DND-41 (cell line): Measurements from ENCODE around the gene TBCE.

ENCODE experiments used
- ATAC-seq: fragments of 200-7000 bp; cut with Tn5 transposase; 3 replicates; pipeline ENCODE4 v1.9.1; 2021; ENCODE audit warnings: low read depth; ENCODE audit not compliant: insufficient read depth
- DNase-seq: peaks from one replicate; pipeline ENCODE4 v3.0.0-alpha.2; 2020
- H2AFZ ChIP-seq: 2 replicates; pipeline ENCODE4 v1.6.0; 2012; ENCODE audit warnings: low read depth, low read length
- H3K27ac ChIP-seq: 2 replicates; pipeline ENCODE4 v1.5.1; 2012; ENCODE audit warnings: low read length, inconsistent platforms
- H3K27me3 ChIP-seq: fragments of 200-600 bp; sonication (generic); 2 replicates; pipeline ENCODE4 v1.6.0; 2012; ENCODE audit warnings: low read length, mild to moderate bottlenecking, inconsistent platforms; ENCODE audit not compliant: insufficient read depth, poor library complexity
- H3K36me3 ChIP-seq: 2 replicates; pipeline ENCODE4 v1.5.1; 2012; ENCODE audit warnings: low read length, inconsistent platforms; ENCODE audit not compliant: insufficient read depth
- H3K4me1 ChIP-seq: 2 replicates; pipeline ENCODE4 v1.5.1; 2012; ENCODE audit warnings: mild to moderate bottlenecking, low read length; ENCODE audit not compliant: insufficient read depth
- H3K4me2 ChIP-seq: 2 replicates; pipeline ENCODE4 v1.6.0; 2012; ENCODE audit warnings: mild to moderate bottlenecking, moderate library complexity, low read length, inconsistent platforms; ENCODE audit not compliant: insufficient read depth
- H3K4me3 ChIP-seq, 2 experiments: fragments of 200-600 bp in 1 of 2; shearing (Covaris generic) in 1 of 2; 2 replicates each; pipeline ENCODE4 v1.5.1; 2012 to 2016; ENCODE audit warnings: inconsistent platforms in 2 of 2, low read length in 2 of 2, mild to moderate bottlenecking in 2 of 2, low read depth in 1 of 2, moderate library complexity in 1 of 2
- H3K79me2 ChIP-seq: 2 replicates; pipeline ENCODE4 v1.6.0; 2012; ENCODE audit warnings: low read length, inconsistent platforms; ENCODE audit not compliant: insufficient read depth
- H3K9ac ChIP-seq: 2 replicates; pipeline ENCODE4 v1.6.0; 2012; ENCODE audit warnings: low read depth, mild to moderate bottlenecking, inconsistent platforms, low read length, moderate library complexity
- H3K9me3 ChIP-seq: 2 replicates; pipeline ENCODE4 v1.5.1; 2012; ENCODE audit warnings: low read length, moderate library complexity, mild to moderate bottlenecking, inconsistent platforms; ENCODE audit not compliant: insufficient read depth, severe bottlenecking
- H4K20me1 ChIP-seq: 2 replicates; pipeline ENCODE4 v1.6.0; 2012; ENCODE audit warnings: low read length; ENCODE audit not compliant: insufficient read depth
- CTCF ChIP-seq: IDR thresholded peaks from 2 replicates; pipeline ENCODE4 v1.5.1; 2012; ENCODE audit warnings: borderline replicate concordance, low read length, moderate library complexity, mild to moderate bottlenecking; ENCODE audit not compliant: poor library complexity, severe bottlenecking; ENCODE audit errors: extremely low read depth
- EZH2 ChIP-seq: IDR thresholded peaks from 3 replicates; pipeline ENCODE4 v1.6.1; 2012; ENCODE audit warnings: borderline replicate concordance, low read depth, mild to moderate bottlenecking, moderate library complexity, low read length, inconsistent platforms; ENCODE audit not compliant: severe bottlenecking

TBCE gene

GRCh38 chr1:235426143-235426542 lies 58.9 kb downstream of the TBCE start:
- DNase-seq: no peak
- 0 out of 2 replicates have a peak, but pooled peaks cover 5% of the 10 kb centered on the region for H3K36me3 ChIP-seq
- no peak overlapping the region for H3K27ac ChIP-seq
- no peak for ATAC-seq
- H2AFZ ChIP-seq: no peak overlapping the region
- H3K4me2 ChIP-seq: no peak overlapping the region
- no peaks in the 10 kb centered on the region for H3K9me3 ChIP-seq
- H4K20me1 ChIP-seq: peaks cover 8% of the 10 kb centered on the region
- no peaks in the 10 kb centered on the region for H3K27me3 ChIP-seq
- peaks cover 25% of the 10 kb centered on the region for H3K79me2 ChIP-seq
- H3K9ac ChIP-seq: no peak overlapping the region
- TF ChIP-seq CTCF (no peak), EZH2 (no peak)
- H3K4me1 ChIP-seq: peaks cover 32% of the 10 kb centered on the region
- H3K4me3 ChIP-seq: no peak overlapping the region

- no peak overlapping the region for H3K27ac ChIP-seq
Observed at GRCh38 chr1:235426680-235427079, 59.5 kb downstream of the TBCE start.

GRCh38 chr1:235427447-235427846 lies 60.2 kb downstream of the TBCE start:
- H3K79me2 ChIP-seq: peaks cover 25% of the 10 kb centered on the region
- peaks cover 19% of the 10 kb centered on the region for H3K4me1 ChIP-seq
- H3K27ac ChIP-seq: no peak overlapping the region
- H3K36me3 ChIP-seq: peaks cover 5% of the 10 kb centered on the region
- peaks cover 3% of the 10 kb centered on the region; the same call in 1 of the 2 replicates for H4K20me1 ChIP-seq
- no peaks in the 10 kb centered on the region for H3K27me3 ChIP-seq
- H3K9me3 ChIP-seq: no peaks in the 10 kb centered on the region
- ATAC-seq (no peak), DNase-seq (no peak)
- no peak overlapping the region for H2AFZ ChIP-seq
- no peak overlapping the region for H3K9ac ChIP-seq
- TF ChIP-seq CTCF (no peak), EZH2 (no peak)
- no peak overlapping the region for H3K4me3 ChIP-seq
- no peak overlapping the region for H3K4me2 ChIP-seq

More at GRCh38 chr1:235426680-235427079, 59.5 kb downstream of the TBCE start:
- Histone ChIP-seq H3K9me3 (no peaks in the 10 kb centered on the region), H3K4me1 (peaks cover 27% of the 10 kb centered on the region), H4K20me1 (peaks cover 8% of the 10 kb centered on the region), H3K79me2 (peaks cover 25% of the 10 kb centered on the region), H3K4me3 (no peak overlapping the region), H3K36me3 (0 out of 2 replicates have a peak, but pooled peaks cover 5% of the 10 kb centered on the region), H3K4me2 (no peak overlapping the region), H3K27me3 (no peaks in the 10 kb centered on the region), H2AFZ (no peak overlapping the region), H3K9ac (no peak overlapping the region)
- DNase-seq (no peak), ATAC-seq (no peak)
- TF ChIP-seq EZH2 (no peak), CTCF (no peak)

- Histone ChIP-seq H3K4me1 (peaks cover 2% of the 10 kb centered on the region), H3K9ac (no peak overlapping the region), H3K27ac (no peak overlapping the region), H3K4me2 (no peak overlapping the region), H3K4me3 (no peak overlapping the region), H3K36me3 (peaks cover 11% of the 10 kb centered on the region), H3K9me3 (no peaks in the 10 kb centered on the region), H3K27me3 (no peaks in the 10 kb centered on the region), H4K20me1 (no peaks in the 10 kb centered on the region), H2AFZ (no peak overlapping the region), H3K79me2 (peaks cover 17% of the 10 kb centered on the region)
- ATAC-seq (no peak), DNase-seq (no peak)
- no peak for TF ChIP-seq CTCF
- TF ChIP-seq EZH2: no peak
Observed at GRCh38 chr1:235429143-235429542, 61.9 kb downstream of the TBCE start.
